NCI-H446 (cell line): Measurements from ENCODE around the gene FAM53A.

ENCODE experiments used
- DNase-seq, 2 experiments: peaks; one replicate each; lab custom pipeline; 2025; lab: John Stamatoyannopoulos, UW

FAM53A gene

GRCh38 chr4:1683736-1684505 lies at the start of gene FAM53A:
Gene FAM53A (minus strand): TSS chr4:1684313. CDS start chr4:1668741, 15,572 bp downstream.
- peak; percentile 45 to 79 for DNase-seq

- no peak for DNase-seq
These were observed 48.8 kb upstream of the FAM53A start for GRCh38 chr4:1732911-1733310.

- DNase-seq, result no peak
These were observed 47.1 kb upstream of the FAM53A start for GRCh38 chr4:1731180-1731579.

- no peak for DNase-seq
These were observed 46.5 kb upstream of the FAM53A start for GRCh38 chr4:1730532-1731135.

GRCh38 chr4:1728061-1728980 lies 44.2 kb upstream of the FAM53A start:
- no peak for DNase-seq

- no peak for DNase-seq
These were observed 43.3 kb upstream of the FAM53A start for GRCh38 chr4:1727117-1728031.

- DNase-seq, result peak; percentile 30 to 65
These were observed 42.2 kb upstream of the FAM53A start for GRCh38 chr4:1726146-1726934.

- no peak for DNase-seq
These were observed 41.4 kb upstream of the FAM53A start for GRCh38 chr4:1725521-1725920.

- no peak for DNase-seq
These were observed 39.2 kb upstream of the FAM53A start for GRCh38 chr4:1723131-1723801.

GRCh38 chr4:1722551-1723118 lies 38.5 kb upstream of the FAM53A start:
- DNase-seq, result no peak

- no peak for DNase-seq
These were observed 37.8 kb upstream of the FAM53A start for GRCh38 chr4:1721666-1722550.

- DNase-seq, result peak; percentile 59 to 86
These were observed 37.0 kb upstream of the FAM53A start, which contains the start of the genes TACC3 and TMEM129 for GRCh38 chr4:1721003-1721665. Gene TACC3 (plus strand): TSS chr4:1721521. CDS start chr4:1723422, 1,901 bp downstream. Gene TMEM129 (minus strand): TSS chr4:1721323. CDS start chr4:1720837, 486 bp downstream.

- DNase-seq, result no peak
These were observed 36.3 kb upstream of the FAM53A start for GRCh38 chr4:1720163-1720983.

GRCh38 chr4:1718095-1718850 lies 34.2 kb upstream of the FAM53A start:
- DNase-seq, result no peak

- DNase-seq, result no peak
These were observed 33.3 kb upstream of the FAM53A start for GRCh38 chr4:1717129-1718094.
